HepG2 (cell line): Measurements from ENCODE around the gene KLF6. TPM values are rescaled to one million over a fixed set of nuclear protein-coding genes. Genes with fewer than 3 reads are reported as not detected.
A peak's percentile ranks its signal among the peaks of the same experiment; 100 is the strongest.

Source experiments
- ATAC-seq: fragments of 200-7000 bp; cut with Tn5 transposase; 3 replicates; pipeline ENCODE4 v1.9.1; 2020; ENCODE audit warnings: mild to moderate bottlenecking, moderate library complexity
- BruUV-seq: library from RNA; stranded (reverse); fragments of 400-500 nt; replicated peaks from 2 replicates; lab custom pipeline; 2021; lab: Mats Ljungman, UMichigan
- CTCF ChIA-PET: fragments of 300-600 bp; formaldehyde crosslinking; extraction: SDS; loops from one replicate; lab custom pipeline; 2021; ENCODE audit warnings: low total read pairs, inconsistent platforms, low intra/inter-chr PET ratio; lab: Yijun Ruan, JAX
- POLR2A ChIA-PET: fragments of 350-600 bp; sonication (Branson Sonifier 250); formaldehyde crosslinking; loops from one replicate; lab custom pipeline; 2020; ENCODE audit warnings: antibody characterized with exemption, inconsistent platforms; lab: Yijun Ruan, JAX
- DNase-seq: peaks from one replicate; pipeline ENCODE4 v3.0.0-alpha.2; 2015; ENCODE audit warnings: low spot score
- FAIRE-seq: peaks from 3 replicates; lab custom pipeline; 2011; peaks lifted over from hg19 to GRCh38; lab: Jason Lieb, UNC
- H2AFZ ChIP-seq: one replicate; pipeline ENCODE4 v1.6.1; 2011; ENCODE audit warnings: low read length, inconsistent platforms
- H3K27ac ChIP-seq: fragments of 300-600 bp; 3 replicates; pipeline ENCODE4 v1.8.0; 2011; ENCODE audit warnings: mixed run types, mild to moderate bottlenecking, mixed read lengths, low read length, inconsistent platforms; ENCODE audit not compliant: insufficient read depth; ENCODE audit errors: extremely low read length
- H3K27me3 ChIP-seq, 2 experiments: fragments of 200-600 bp in 1 of 2; 2 replicates in 1 of 2; 3 replicates in 1 of 2; pipeline versions ENCODE4 v1.6.0 to v1.8.0; 2011; ENCODE audit warnings: low read length in 2 of 2, mild to moderate bottlenecking in 2 of 2, moderate library complexity in 2 of 2, inconsistent platforms in 1 of 2; ENCODE audit not compliant: insufficient read depth in 2 of 2, control insufficient read depth in 1 of 2
- H3K36me3 ChIP-seq, 2 experiments: fragments of 200-600 bp in 1 of 2; replicated peaks in 1 of 2; 2 replicates in 1 of 2; 3 replicates in 1 of 2; pipeline versions ENCODE4 v1.5.1 to v1.8.0; 2011; ENCODE audit warnings: low read length in 2 of 2, inconsistent platforms in 1 of 2; ENCODE audit not compliant: insufficient read depth in 2 of 2, control insufficient read depth in 1 of 2
- H3K4me1 ChIP-seq: 2 replicates; pipeline ENCODE4 v1.5.1; 2012; ENCODE audit warnings: low read length, inconsistent platforms; ENCODE audit not compliant: insufficient read depth
- H3K4me2 ChIP-seq: 2 replicates; pipeline ENCODE4 v1.6.0; 2011; ENCODE audit warnings: low read depth, low read length, inconsistent platforms
- H3K4me3 ChIP-seq, 3 experiments: fragments of 200-600 bp in 1 of 3; sonication (generic), shearing (Covaris generic) in 1 of 3; replicated peaks in 1 of 3; 2 replicates each; pipeline ENCODE4 v1.5.1; 2011 to 2016; ENCODE audit warnings: low read length in 3 of 3, inconsistent platforms in 2 of 3, low read depth in 2 of 3, mild to moderate bottlenecking in 2 of 3, control low read depth in 1 of 3, mixed read lengths in 1 of 3; ENCODE audit not compliant: insufficient read depth in 1 of 3
- H3K79me2 ChIP-seq: one replicate; pipeline ENCODE4 v1.6.1; 2011; ENCODE audit warnings: low read length, inconsistent platforms; ENCODE audit not compliant: insufficient read depth
- H3K9ac ChIP-seq: 2 replicates; pipeline ENCODE4 v1.6.0; 2011; ENCODE audit warnings: mild to moderate bottlenecking, low read depth, low read length, inconsistent platforms; ENCODE audit not compliant: insufficient read depth
- H3K9me3 ChIP-seq: 2 replicates; pipeline ENCODE4 v1.5.1; 2012; ENCODE audit warnings: mild to moderate bottlenecking, low read length
- H4K20me1 ChIP-seq: 2 replicates; pipeline ENCODE4 v1.6.0; 2011; ENCODE audit warnings: inconsistent platforms, mild to moderate bottlenecking, low read length, moderate library complexity; ENCODE audit not compliant: insufficient read depth
- ATF7 ChIP-seq, 2 experiments: fragments of 450-650 bp in 1 of 2; sonication (generic) in 1 of 2; formaldehyde crosslinking in 1 of 2; IDR thresholded peaks; 2 replicates each; pipeline versions ENCODE4 v1.4.0 to v1.6.1; 2016 to 2020; ENCODE audit warnings: antibody characterized with exemption in 1 of 2, mild to moderate bottlenecking in 1 of 2, missing genetic modification reagents in 1 of 2
- DMAP1 ChIP-seq: IDR thresholded peaks from 2 replicates; pipeline ENCODE4 v1.6.1; 2016
- HNRNPL ChIP-seq: fragments of 200-400 bp; formaldehyde crosslinking; IDR thresholded peaks from 2 replicates; pipeline ENCODE4 v1.6.1; 2017; ENCODE audit warnings: mild to moderate bottlenecking, low read depth, low read length
- MYC ChIP-seq: sonication (generic); formaldehyde crosslinking; IDR thresholded peaks from 2 replicates; pipeline ENCODE4 v1.9.0; 2021; ENCODE audit warnings: missing genetic modification reagents, borderline replicate concordance
- PHF5A ChIP-seq: IDR thresholded peaks from one replicate; pipeline ENCODE4 v1.6.1; 2018; ENCODE audit warnings: low read depth, missing genetic modification reagents; ENCODE audit not compliant: unreplicated experiment
- ZNF776 ChIP-seq: sonication (generic); formaldehyde crosslinking; IDR thresholded peaks from 2 replicates; pipeline ENCODE4 v1.4.0; 2020; ENCODE audit warnings: mild to moderate bottlenecking, missing genetic modification reagents
- ZNF788 ChIP-seq: sonication (generic); formaldehyde crosslinking; IDR thresholded peaks from 2 replicates; pipeline ENCODE4 v1.5.0; 2020; ENCODE audit warnings: mild to moderate bottlenecking, missing genetic modification reagents, borderline replicate concordance
- WGBS: methylation state at CpG from one replicate; pipeline ENCODE4 v1.1.6; 2017; ENCODE audit warnings: low lambda C conversion rate; 5-methylcytosine and 5-hydroxymethylcytosine counted together
- in situ Hi-C: cut with HindIII; loops from 2 replicates; pipeline ENCODE4 v1.10.0; 2017; ENCODE audit warnings: low pct_unique_long_range_greater_than_20kb; ENCODE audit not compliant: extremely low pct_ligation_motif_present
- intact Hi-C: fragments of 100-400 bp; cut with micrococcal nuclease; formaldehyde crosslinking; loops from one replicate; pipeline ENCODE4 v1.10.0; 2022; ENCODE audit not compliant: unreplicated experiment
- polyA plus RNA-seq, 8 experiments: library from polyadenylated mRNA; depleted of rRNA in 3 of 8; stranded (reverse) in 7 of 8; unstranded in 1 of 8; fragments of >200 nt; fragmentation: Illumina TruSeq in 4 of 8; extraction: Trizol in 4 of 8; gene quantifications; 2 replicates each; pipeline versions ENCODE4 v1.2.1 to v1.2.3, GENCODE V29; 2011 to 2016; ENCODE audit warnings: low read depth in 4 of 8, missing spikeins in 1 of 8, mixed read lengths in 1 of 8; ENCODE audit not compliant: insufficient read depth in 1 of 8
- total RNA-seq, 5 experiments: library from RNA; depleted of rRNA; stranded (reverse); fragments of >200 nt; fragmentation: Illumina TruSeq; extraction: Trizol; gene quantifications; 2 replicates each; pipeline ENCODE4 v1.2.3, GENCODE V29; 2016; ENCODE audit warnings: low read depth in 1 of 5
- TF ChIP-seq, protein P1 (sequence below): IDR thresholded peaks from 2 replicates; pipeline ENCODE4 v1.6.1; 2016; ENCODE audit warnings: low read depth, missing genetic modification reagents, missing compliant biosample characterization
- TF ChIP-seq, protein P2 (sequence below): IDR thresholded peaks from 2 replicates; pipeline ENCODE4 v1.6.1; 2016; ENCODE audit warnings: low read depth, control low read depth
- TF ChIP-seq, protein P3 (sequence below): sonication (generic); formaldehyde crosslinking; IDR thresholded peaks from 2 replicates; pipeline ENCODE4 v1.4.0; 2020; ENCODE audit warnings: low read depth, missing genetic modification reagents
- TF ChIP-seq, protein P4 (sequence below): sonication (generic); formaldehyde crosslinking; IDR thresholded peaks from 2 replicates; pipeline ENCODE4 v1.9.0; 2022; ENCODE audit warnings: low read depth, missing genetic modification reagents

KLF6 gene
- total and polyA plus RNA-seq, 2 of the 13 experiments (the other 11 are each of a cell fraction or from before 2014, with no cell fraction given) = 27.0 to 71.9 TPM

DNA sequence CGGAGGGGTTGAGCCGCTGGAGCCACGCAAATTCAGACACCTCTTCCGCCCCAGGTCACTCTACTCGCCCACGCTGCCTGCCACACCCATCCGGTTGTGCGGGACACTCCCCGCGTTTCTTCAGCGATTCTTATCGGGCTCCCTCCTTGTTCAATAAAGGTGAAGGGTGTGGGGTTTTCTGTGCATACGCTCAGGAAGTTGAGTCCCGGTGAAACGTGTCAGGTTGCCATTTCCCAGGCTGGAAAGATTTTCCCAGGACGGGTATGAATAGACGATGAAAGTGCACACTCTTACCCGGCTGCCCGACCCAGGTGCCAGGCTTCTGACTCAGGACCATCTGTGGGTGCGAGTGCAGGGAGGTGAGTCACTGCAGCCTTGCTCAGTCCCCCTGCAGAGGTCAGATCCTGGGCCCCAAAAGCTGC lies 22.0 kb downstream of the KLF6 start:
- in situ Hi-C loops = loop anchor here (25.0 kb wide), 1 partner anchor 526 kb away; no protein-coding TSS in a partner anchor
- ATAC-seq (no peak), FAIRE-seq (no peak), DNase-seq (no peak)
- 65% methylated on average over 20 of the region's 20 CpGs for WGBS
- ChIA-PET CTCF (no interaction called here), POLR2A (interaction anchor here (1.2 to 4.2 kb wide), 6 partner anchors 9 to 48 kb away, joined by 3 to 51 read pairs (median 8); partner anchors contain the start of gene KLF6)
- H3K4me2 ChIP-seq = peak overlapping the region; percentile 8; the same call in 1 of the 2 replicates
- no peak overlapping the region for H3K9ac ChIP-seq
- H3K36me3 ChIP-seq = no peaks in the 10 kb centered on the region
- no TSS peak for BruUV-seq
- H4K20me1 ChIP-seq = no peaks in the 10 kb centered on the region
- peaks cover 0 to 6% of the 10 kb centered on the region in 2 experiments; a peak in 1 of 5 replicates for H3K27me3 ChIP-seq
- no peak overlapping the region for H3K27ac ChIP-seq
- H2AFZ ChIP-seq = no peak overlapping the region
- intact Hi-C loops = no loop called here
- H3K79me2 ChIP-seq = no peaks in the 10 kb centered on the region
- H3K9me3 ChIP-seq = no peaks in the 10 kb centered on the region
- H3K4me1 ChIP-seq = peaks cover 77% of the 10 kb centered on the region
- no peak overlapping the region for H3K4me3 ChIP-seq
- TF ChIP-seq, protein P1, sequence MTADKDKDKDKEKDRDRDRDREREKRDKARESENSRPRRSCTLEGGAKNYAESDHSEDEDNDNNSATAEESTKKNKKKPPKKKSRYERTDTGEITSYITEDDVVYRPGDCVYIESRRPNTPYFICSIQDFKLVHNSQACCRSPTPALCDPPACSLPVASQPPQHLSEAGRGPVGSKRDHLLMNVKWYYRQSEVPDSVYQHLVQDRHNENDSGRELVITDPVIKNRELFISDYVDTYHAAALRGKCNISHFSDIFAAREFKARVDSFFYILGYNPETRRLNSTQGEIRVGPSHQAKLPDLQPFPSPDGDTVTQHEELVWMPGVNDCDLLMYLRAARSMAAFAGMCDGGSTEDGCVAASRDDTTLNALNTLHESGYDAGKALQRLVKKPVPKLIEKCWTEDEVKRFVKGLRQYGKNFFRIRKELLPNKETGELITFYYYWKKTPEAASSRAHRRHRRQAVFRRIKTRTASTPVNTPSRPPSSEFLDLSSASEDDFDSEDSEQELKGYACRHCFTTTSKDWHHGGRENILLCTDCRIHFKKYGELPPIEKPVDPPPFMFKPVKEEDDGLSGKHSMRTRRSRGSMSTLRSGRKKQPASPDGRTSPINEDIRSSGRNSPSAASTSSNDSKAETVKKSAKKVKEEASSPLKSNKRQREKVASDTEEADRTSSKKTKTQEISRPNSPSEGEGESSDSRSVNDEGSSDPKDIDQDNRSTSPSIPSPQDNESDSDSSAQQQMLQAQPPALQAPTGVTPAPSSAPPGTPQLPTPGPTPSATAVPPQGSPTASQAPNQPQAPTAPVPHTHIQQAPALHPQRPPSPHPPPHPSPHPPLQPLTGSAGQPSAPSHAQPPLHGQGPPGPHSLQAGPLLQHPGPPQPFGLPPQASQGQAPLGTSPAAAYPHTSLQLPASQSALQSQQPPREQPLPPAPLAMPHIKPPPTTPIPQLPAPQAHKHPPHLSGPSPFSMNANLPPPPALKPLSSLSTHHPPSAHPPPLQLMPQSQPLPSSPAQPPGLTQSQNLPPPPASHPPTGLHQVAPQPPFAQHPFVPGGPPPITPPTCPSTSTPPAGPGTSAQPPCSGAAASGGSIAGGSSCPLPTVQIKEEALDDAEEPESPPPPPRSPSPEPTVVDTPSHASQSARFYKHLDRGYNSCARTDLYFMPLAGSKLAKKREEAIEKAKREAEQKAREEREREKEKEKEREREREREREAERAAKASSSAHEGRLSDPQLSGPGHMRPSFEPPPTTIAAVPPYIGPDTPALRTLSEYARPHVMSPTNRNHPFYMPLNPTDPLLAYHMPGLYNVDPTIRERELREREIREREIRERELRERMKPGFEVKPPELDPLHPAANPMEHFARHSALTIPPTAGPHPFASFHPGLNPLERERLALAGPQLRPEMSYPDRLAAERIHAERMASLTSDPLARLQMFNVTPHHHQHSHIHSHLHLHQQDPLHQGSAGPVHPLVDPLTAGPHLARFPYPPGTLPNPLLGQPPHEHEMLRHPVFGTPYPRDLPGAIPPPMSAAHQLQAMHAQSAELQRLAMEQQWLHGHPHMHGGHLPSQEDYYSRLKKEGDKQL (CRISPR knock-in tag) = no peak
- no peak for TF ChIP-seq ZNF788 (CRISPR knock-in tag)
- TF ChIP-seq, protein P2, sequence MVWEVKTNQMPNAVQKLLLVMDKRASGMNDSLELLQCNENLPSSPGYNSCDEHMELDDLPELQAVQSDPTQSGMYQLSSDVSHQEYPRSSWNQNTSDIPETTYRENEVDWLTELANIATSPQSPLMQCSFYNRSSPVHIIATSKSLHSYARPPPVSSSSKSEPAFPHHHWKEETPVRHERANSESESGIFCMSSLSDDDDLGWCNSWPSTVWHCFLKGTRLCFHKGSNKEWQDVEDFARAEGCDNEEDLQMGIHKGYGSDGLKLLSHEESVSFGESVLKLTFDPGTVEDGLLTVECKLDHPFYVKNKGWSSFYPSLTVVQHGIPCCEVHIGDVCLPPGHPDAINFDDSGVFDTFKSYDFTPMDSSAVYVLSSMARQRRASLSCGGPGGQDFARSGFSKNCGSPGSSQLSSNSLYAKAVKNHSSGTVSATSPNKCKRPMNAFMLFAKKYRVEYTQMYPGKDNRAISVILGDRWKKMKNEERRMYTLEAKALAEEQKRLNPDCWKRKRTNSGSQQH (CRISPR knock-in tag) = no peak
- 0 out of 2 replicates have a peak, but pooled peaks have one; percentile 42 for TF ChIP-seq HNRNPL
- TF ChIP-seq, protein P3, sequence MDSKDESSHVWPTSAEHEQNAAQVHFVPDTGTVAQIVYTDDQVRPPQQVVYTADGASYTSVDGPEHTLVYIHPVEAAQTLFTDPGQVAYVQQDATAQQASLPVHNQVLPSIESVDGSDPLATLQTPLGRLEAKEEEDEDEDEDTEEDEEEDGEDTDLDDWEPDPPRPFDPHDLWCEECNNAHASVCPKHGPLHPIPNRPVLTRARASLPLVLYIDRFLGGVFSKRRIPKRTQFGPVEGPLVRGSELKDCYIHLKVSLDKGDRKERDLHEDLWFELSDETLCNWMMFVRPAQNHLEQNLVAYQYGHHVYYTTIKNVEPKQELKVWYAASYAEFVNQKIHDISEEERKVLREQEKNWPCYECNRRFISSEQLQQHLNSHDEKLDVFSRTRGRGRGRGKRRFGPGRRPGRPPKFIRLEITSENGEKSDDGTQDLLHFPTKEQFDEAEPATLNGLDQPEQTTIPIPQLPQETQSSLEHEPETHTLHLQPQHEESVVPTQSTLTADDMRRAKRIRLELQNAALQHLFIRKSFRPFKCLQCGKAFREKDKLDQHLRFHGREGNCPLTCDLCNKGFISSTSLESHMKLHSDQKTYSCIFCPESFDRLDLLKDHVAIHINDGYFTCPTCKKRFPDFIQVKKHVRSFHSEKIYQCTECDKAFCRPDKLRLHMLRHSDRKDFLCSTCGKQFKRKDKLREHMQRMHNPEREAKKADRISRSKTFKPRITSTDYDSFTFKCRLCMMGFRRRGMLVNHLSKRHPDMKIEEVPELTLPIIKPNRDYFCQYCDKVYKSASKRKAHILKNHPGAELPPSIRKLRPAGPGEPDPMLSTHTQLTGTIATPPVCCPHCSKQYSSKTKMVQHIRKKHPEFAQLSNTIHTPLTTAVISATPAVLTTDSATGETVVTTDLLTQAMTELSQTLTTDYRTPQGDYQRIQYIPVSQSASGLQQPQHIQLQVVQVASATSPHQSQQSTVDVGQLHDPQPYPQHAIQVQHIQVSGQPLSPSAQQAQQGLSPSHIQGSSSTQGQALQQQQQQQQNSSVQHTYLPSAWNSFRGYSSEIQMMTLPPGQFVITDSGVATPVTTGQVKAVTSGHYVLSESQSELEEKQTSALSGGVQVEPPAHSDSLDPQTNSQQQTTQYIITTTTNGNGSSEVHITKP (CRISPR knock-in tag) = no peak
- no peak for TF ChIP-seq PHF5A (CRISPR knock-in tag)
- TF ChIP-seq ATF7 (IDR thresholded peaks at IDR 0.05) = no peak
- no peak for TF ChIP-seq ATF7 (CRISPR knock-in tag; IDR thresholded peaks at IDR 0.05)
- no peak for TF ChIP-seq ZNF776 (CRISPR knock-in tag)
- TF ChIP-seq, protein P4, sequence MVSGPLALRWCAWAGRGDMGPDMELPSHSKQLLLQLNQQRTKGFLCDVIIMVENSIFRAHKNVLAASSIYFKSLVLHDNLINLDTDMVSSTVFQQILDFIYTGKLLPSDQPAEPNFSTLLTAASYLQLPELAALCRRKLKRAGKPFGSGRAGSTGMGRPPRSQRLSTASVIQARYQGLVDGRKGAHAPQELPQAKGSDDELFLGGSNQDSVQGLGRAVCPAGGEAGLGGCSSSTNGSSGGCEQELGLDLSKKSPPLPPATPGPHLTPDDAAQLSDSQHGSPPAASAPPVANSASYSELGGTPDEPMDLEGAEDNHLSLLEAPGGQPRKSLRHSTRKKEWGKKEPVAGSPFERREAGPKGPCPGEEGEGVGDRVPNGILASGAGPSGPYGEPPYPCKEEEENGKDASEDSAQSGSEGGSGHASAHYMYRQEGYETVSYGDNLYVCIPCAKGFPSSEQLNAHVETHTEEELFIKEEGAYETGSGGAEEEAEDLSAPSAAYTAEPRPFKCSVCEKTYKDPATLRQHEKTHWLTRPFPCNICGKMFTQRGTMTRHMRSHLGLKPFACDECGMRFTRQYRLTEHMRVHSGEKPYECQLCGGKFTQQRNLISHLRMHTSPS (CRISPR knock-in tag) = peak; percentile 59; the same call in 1 of the 2 replicates
- no peak for TF ChIP-seq MYC (CRISPR knock-in tag)
- no peak for TF ChIP-seq DMAP1
